ENCODE results near the gene GCN1.

DNA sequence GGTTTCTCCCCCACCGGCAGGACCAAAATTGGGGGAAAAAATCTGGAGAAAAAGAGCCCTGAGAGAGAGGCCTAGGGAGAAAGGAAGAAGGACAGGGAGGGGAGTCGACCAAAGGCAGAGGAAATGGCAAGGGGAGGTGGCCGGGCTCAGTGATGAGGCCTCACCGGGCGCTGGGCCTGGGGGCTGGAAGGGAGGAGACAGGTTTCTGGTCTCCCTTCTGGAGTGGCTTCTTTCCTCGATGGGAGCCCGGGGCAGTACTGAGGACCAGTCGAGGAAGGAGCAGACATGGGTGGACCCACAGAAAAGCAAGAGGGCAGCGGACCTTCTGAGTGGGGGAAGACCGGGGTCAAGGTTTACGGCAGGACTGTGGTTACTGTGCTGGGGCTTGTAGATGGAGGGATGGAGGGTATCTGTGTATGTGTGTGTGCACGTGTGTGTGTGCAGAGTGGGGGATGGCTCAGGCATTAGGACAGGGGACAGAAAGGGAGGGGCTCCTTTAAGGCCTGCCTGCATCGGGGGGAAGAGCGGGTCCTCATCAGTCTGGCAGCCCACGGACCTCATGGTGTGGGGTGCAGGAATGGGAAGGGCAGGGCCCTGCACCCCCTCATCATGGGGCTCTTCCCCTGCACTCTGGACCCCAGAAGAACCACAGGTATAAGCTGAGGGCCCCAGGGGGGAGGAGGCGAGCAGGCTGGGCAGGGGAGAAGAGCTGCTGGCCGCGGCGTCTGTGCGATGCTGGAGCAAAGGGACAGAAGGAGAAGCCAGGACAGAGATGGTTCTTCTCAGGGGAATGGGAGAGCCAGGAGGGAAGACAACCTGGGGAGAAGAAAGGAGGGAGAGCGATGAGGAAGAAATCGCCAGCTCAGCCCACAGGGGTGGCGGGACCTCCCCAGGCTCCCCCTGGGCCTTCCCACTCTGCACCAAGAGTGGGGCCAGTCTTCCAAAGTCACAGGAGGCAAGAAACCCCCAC, 21.5 kb upstream of the GCN1 start:
- TF ChIP-seq, protein P1, sequence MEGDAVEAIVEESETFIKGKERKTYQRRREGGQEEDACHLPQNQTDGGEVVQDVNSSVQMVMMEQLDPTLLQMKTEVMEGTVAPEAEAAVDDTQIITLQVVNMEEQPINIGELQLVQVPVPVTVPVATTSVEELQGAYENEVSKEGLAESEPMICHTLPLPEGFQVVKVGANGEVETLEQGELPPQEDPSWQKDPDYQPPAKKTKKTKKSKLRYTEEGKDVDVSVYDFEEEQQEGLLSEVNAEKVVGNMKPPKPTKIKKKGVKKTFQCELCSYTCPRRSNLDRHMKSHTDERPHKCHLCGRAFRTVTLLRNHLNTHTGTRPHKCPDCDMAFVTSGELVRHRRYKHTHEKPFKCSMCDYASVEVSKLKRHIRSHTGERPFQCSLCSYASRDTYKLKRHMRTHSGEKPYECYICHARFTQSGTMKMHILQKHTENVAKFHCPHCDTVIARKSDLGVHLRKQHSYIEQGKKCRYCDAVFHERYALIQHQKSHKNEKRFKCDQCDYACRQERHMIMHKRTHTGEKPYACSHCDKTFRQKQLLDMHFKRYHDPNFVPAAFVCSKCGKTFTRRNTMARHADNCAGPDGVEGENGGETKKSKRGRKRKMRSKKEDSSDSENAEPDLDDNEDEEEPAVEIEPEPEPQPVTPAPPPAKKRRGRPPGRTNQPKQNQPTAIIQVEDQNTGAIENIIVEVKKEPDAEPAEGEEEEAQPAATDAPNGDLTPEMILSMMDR (IDR thresholded peaks at IDR 0.05 in 2 of 3, conservative IDR thresholded peaks at IDR 0.05 in 1 of 3; ENCODE audit: control insufficient read depth in 2 of 3, extremely low read depth in 1 of 3, insufficient read depth in 1 of 3, low read depth in 3 of 3, low read length in 3 of 3), result no peak
- no peak for TF ChIP-seq TCF12 (IDR thresholded peaks at IDR 0.05; ENCODE audit: low read depth, low read length)
- no peak for TF ChIP-seq ZBED1 (IDR thresholded peaks at IDR 0.05; ENCODE audit: borderline replicate concordance)
- no peak for TF ChIP-seq STAT3 (IDR thresholded peaks at IDR 0.05; ENCODE audit: low read depth, low read length)
- no peak for TF ChIP-seq HDGF (IDR thresholded peaks at IDR 0.05)
- TF ChIP-seq CHD2 (IDR thresholded peaks at IDR 0.05; ENCODE audit: borderline replicate concordance, low read depth, low read length), result no peak
- TF ChIP-seq ZZZ3 (IDR thresholded peaks at IDR 0.05; ENCODE audit: control insufficient read depth, insufficient read length, low read depth), result no peak
- TF ChIP-seq, protein P2, sequence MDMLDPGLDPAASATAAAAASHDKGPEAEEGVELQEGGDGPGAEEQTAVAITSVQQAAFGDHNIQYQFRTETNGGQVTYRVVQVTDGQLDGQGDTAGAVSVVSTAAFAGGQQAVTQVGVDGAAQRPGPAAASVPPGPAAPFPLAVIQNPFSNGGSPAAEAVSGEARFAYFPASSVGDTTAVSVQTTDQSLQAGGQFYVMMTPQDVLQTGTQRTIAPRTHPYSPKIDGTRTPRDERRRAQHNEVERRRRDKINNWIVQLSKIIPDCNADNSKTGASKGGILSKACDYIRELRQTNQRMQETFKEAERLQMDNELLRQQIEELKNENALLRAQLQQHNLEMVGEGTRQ (IDR thresholded peaks at IDR 0.05; ENCODE audit: borderline replicate concordance, low read depth, low read length), result no peak
- TF ChIP-seq SIN3A (IDR thresholded peaks at IDR 0.05; ENCODE audit: low read depth, low read length), result no peak
